ENCODE data around the gene NRGN.

The NRGN gene

DNA sequence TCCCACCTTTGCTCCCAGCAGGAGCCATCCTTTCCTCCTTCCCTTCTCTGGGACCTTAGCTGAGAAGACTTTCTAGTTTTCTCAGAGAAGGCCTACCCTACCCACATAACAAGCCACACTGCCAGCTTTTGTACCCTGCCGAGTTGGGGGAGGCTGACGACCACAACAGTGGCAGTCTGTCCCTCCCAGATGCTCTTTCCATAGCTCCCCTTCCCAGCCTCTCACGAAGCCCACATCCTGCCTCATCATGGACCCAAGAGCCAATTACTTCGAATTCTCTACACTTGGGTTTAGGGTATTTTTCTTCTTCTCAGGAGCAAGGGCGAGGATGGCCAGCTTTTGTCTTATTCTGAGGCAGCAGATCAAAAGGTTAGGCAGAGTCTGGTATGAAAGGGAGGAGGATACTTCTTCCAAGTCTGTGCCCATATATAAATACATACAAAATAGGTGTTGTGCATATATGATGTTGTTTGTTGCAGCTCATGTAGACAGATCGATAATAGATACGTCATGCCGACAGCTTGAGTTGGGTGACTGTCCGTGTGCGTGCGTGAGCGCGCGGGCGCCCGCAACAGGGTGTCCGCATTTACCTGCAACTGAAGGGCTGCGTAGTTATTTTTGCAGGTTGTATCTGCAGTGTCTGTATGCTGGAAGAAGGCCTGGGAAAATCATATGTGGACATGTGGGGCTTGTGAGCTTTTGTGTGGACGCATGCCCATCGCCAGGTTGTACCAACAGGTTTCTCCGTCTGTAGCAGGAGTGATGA is 846 bp upstream of the NRGN start:
- DNase-seq: no peak

DNA sequence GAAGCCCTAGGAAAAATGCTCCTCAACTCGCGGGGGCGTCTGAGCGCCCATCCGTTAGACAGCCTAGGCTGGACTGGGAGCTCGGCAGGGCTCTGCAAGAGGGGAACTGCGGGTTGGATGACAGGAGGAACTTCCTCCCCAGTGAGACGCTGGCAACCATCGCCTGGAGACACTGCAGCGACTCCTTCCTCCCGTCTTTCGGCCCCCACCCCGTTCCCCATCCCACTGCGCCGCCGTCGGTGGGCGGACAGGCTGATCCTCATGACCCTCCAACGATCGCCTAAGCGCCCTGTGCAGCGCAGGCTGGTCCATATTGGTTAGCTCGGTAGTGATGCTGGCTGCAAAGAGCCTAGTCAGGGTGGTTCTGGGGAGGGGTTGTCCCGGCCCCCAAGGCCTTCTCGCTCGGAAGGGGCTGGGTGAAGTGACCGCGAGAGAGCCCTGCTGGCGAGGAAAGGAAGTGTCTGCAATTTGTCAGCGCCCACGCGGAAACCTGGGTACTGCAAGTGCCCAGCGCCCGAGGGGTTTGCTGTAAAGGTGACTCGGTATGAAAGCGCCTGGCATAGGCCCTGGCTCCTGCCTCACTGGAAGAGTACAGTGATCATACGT is 638 bp downstream of the NRGN start:
- peak in 7 of 56 donors; percentile 20 to 44 (median 29) for DNase-seq

DNA sequence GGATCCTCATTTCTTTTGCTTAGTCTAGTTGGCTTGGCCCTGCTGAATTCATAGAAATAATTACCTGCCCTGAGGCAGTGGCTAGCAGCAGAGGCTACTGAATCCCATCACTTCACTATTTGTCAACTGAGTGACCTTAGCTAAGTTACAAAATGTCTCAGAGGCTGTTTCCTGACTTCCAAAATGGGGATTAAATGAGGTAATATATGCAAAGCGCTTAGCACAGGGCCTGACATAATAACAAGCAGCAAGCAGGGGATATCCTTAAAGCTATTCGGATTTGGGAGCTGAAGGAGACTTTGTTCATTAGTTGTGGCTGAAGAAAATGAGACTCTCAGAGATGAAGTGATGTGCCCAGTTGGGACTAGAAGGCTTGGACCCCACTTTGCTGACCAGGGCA is 2.8 kb downstream of the NRGN start:
- DNase-seq: no peak

DNA sequence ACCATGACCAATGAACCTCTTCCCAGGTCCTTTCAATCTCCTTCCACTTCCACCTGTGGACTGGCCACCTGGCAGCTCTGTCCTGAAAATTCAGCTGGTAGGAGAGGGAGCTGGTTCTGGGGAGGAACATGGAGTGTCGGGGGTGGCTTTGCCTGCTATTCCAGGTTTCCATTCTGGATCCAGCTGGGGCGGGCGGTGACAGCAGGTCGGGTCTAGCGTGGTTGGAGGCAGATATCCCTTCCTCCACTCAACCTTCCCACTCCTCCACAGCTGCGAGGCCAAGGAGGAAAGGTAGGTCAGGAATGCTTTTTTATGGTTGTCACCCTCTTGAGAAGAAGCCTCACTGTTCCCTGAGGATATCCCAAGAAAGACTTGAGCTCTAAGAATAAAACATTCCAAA is 3.3 kb downstream of the NRGN start:
- DNase-seq: no peak

DNA sequence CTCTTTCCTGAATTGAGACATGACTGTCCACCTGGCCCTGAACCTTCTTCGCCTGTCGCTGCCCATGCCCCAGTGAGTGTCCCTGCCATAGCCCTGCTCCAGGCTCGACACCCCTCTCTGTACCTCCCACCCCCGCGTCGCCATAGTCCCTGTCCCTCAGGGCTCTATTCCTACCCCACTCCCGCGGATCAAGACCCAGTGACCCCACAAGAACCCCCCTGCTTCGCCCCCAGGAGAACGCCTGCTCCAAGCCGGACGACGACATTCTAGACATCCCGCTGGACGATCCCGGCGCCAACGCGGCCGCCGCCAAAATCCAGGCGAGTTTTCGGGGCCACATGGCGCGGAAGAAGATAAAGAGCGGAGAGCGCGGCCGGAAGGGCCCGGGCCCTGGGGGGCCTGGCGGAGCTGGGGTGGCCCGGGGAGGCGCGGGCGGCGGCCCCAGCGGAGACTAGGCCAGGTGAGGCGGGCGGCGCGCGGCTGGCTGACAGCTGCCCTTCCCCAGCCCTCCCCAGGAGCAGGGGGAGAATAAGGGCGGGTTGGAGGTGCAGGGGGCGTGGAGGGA is 5.6 kb downstream of the NRGN start:
- no peak for DNase-seq

DNA sequence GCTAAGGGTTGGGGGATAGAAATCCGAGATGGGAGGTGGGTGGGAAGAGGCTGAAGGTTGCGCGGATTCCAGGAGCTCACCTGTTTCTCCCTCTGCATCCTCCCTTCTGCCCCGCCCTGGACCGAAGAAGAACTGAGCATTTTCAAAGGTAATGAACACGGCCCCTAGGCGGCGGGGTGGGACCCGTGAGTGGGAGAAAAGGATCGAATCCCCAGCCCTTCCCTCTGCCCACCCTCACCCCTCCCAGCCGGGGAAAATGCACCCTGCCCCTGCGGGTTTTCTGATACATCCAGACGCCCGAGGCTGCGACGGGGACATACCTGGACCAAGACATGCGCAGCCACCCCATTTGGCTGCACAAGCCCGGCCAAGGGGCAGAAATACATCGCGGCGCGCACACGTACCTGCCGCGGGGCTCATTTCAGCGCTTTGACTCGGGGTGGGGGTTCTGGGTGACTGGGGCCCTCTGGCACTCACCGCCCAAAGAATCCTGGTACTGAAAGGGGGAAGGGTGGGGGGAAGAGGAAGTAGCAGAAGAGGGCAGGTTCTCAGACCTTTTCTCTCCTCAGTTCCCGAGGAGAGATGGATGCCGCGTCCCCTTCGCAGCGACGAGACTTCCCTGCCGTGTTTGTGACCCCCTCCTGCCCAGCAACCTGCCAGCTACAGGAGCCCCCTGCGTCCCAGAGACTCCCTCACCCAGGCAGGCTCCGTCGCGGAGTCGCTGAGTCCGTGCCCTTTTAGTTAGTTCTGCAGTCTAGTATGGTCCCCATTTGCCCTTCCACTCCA is 6.3 kb downstream of the NRGN start:
- no peak for DNase-seq

DNA sequence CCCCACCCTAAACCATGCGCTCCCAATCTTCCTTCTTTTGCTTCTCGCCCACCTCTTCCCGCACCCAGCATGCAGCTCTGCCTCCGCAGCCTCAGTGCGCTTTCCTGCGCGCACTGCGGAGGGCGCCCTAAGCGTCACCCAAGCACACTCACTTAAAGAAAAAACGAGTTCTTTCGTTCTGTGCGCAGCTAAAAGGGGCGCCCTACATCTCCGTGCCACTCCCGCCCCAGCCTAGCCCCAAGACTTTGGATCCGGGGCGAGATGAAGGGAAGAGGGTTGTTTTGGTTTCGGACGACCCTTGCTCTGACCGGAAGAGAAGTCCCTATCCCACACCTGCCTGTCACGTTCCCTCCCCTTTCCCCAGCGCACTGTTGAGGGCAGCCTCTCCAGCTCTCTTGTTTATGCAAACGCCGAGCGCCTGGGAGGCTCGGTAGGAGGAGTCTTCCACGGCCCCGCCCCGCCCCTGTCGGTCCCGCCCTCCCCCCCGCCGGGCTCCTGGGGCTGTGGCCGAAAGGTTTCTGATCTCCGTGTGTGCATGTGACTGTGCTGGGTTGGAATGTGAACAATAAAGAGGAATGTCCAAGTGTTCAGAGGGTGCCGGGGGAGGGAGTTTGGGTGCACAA is 7.0 kb downstream of the NRGN start:
- peak in 3 of 56 donors; percentile 16 to 36 (median 25) for DNase-seq

DNA sequence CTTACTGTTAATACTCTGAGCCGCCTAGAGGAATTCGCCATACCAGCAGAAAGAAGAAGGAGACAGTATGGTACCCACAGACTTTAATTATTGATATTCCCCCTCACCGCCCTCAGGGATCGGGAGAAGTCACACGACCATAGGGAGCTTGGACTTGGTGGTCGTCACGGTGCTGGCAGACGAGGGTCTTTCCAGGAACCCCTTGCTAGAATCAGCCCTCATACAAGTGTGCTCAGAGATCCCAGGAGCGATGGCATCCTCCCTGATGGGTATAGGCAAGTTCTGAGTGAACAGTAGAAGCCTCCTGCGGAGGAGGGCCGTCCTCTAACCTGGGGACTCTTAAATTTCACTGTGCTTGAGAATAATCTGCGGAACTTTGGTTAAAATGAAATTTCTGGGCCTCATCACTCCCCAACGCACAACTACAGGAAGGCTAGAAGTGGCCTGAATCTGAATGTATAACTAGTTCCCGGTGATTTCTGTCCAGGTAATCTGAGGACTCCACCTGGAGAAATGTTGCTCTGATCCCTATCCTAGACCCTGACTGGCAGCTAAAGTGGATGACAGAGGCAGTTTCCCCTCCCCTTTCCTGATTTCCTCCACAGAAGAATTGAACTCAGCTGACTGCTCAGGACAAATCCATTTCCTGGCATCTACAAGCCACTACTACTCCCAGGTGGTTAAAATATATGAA is 7.8 kb downstream of the NRGN start:
- DNase-seq: no peak

DNA sequence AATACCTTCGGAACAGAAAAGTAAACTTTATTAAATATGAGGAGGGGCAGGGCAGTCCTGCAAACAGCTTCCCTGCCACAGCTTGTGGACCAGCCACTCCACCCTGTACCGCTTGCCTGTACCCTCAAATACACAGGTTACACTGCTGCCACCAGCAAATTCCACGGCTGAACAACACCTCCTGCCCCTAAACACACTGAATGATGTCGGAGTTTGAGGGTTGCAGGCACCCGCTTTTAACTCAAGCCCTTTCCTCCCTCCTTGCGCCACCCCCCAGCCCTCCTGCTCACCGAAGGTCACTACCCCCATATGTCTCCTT is 8.3 kb downstream of the NRGN start:
- DNase-seq: no peak

DNA sequence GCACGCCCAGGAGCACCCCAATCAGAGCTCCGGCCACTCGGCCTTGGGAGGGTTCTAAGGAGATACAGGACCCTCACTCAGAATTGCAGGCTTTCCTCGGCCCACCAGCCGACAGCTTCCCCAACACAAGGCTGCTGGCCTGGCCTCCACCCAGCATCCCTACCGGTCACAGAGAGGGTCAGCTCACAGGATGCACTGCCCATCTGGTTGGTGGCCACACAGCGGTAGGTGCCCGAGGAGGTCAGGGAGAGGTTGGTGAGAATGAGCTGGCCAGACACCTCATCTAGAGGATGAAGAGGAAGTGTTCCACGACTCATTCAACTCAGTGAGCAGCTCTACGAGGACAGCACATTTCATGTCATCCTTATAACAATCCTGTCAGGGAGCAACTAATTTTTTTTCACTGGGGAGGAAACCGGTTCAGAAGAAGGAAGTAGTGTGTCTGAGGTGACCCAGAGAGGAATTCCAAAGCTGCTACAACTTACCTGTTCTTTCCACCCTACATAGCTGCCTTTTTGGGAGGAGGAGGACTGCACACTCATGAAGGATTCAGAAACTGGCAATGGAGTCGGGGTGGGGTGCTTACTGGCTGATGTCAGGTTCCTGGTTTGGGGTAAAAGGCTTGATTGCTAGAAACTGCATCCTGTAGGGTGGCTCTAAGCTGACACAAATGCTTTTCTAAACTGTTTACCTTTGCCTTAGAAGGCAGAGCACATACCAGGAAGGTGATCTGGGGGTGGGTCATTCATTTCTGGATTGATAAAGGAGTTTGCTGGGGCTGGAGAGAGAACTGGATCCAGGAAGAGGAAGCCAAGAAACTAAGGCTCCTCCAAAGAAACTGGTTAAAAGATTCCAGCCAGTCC is 9.0 kb downstream of the NRGN start:
- no peak for DNase-seq

DNA sequence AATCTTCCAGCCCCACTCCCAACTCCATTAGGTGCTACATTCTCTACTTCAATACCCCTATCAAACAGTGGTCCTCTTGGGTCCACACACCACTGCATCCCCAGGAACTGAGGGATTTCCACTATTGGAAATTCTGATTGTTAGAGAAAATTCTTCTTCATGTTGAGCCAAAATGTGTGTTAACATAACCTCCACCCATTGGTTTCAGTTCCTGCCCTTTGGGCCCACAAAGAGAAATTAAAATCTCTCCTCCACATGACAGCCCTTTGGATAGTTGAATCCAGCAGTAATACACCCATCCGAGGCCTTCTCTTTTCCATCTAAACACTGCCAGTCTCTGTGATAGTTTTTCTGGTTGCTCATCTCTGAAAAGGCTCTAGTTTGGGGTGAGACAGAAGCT is 10.2 kb downstream of the NRGN start:
- DNase-seq: no peak

DNA sequence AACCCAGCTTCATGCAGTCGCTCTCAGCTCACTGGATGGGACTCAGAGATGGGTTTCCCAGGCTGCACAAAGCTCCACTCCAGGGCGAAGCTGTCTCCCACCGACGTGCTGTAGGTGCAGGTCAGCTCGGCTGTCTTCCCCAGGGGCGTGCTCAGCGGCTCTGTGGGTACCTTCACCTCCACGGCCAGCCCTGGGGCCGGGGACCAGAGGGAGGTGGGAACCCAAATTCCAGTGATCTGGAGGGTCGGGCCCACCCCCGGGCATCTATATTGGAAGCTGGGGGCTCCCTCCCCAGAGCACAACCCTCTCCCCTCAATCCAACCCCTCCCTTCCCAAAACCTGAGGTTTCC is 11.6 kb downstream of the NRGN start:
- DNase-seq: no peak

DNA sequence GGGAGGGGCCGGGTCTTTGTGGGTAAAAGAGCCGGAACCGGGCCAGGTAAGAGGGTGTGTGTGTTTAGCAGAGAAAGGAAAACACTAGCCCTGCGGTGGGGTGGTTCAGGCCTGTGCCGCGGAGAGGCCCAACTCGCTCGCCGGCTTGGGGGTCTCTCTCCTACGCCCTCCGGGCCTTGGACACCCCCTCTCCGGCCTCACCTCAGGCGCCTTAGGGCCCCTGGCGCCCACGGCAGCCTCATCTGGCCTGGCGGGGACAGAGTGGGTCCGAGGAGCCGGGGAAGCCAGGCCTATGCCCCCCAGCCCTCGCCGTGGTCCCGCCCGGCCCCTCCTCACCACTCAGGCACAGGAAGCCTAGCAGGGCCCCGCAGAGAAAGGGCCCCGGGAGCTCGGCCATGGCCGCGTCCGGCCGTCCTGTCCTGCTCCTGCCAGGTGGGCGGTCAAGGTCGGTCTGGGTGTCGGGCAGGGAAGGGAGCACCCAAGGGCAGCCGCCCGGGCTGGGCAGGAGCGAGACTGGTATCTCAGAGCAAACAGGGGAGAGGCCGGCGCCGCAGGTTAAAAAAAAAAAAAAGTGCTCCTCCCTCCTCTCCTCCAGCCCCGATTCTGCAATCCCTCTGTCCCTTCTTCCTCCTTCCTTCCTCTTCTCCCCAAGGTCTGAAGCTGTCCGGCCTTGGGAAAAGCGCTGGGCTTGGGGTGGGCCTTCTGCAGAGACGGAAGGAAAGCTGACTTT is 12.2 kb downstream of the NRGN start, which contains the start of gene VSIG2:
Gene VSIG2 (minus strand): TSS at position 515 of the 730 bp plus-strand sequence. CDS start 118 bp downstream, at position 397.
- no peak for DNase-seq

DNA sequence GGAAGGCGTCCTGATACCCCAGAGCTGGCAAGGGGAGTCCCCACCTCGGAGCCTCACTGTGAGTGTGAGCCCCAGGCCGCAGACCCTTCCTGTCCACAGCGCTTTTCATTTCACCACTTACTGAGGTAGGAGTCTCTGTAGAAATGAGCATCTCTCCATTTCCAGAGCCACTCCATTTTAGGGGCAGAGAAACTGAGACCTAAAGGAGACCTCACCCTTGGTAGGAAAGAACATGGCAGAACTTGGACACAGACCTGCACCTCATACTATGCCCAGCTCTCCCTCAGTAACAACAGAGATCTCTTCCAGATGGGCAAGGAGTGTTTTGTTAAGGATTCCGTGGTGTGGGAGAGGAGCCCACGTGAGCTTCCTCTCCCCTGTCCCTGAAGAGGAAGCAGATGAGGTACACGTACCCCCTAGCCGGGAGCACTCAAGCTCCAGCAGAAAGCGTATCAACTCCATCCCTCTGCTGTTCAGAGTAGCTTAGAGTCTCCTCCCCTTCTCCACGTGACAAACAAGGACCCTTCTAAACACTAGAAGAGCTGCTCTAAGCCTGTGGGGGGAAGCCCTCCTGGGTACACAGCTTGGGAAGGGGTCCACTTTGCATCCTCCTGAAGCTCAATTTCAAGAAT is 12.8 kb downstream of the NRGN start:
- no peak for DNase-seq

DNA sequence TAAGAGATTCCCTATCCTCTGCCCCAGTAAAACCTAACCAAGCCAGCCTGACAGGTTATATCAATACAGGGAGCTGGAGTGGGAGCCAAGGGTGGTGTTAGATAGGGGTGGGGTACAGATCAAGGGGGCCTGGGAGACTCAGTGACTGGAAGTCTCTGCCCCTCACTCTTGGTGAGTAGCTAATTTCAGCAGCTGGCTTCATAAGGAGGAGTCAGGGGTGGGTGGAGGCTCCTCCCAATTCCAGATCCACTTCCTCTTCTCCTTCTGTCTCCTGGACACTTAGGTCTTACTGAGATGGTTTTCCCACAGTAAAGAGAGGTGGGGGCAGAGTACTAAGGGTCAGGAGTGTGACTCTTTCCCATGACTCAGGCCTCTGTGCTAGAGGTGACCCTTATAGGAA is 13.5 kb downstream of the NRGN start:
- no peak for DNase-seq

DNA sequence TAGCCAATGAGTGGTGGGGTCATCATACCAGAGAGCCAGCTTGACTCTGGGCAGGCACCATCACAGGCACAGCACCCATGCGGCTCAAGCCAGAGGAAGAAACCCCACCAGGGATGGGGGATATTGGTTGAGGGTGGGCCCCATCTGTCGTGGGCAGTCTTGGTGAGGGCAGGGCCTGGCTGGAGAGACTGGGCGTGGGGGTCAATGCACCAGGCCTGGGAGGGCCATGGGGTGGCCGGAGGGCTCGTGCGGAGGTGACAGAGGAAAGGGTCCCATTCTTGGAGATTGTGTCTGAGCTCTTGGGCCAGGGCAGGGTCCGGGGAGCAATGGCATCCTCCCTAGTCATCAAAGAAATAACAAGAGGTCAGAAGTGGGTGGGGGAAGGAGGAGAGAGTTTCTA is 13.9 kb downstream of the NRGN start:
- DNase-seq: no peak

DNA sequence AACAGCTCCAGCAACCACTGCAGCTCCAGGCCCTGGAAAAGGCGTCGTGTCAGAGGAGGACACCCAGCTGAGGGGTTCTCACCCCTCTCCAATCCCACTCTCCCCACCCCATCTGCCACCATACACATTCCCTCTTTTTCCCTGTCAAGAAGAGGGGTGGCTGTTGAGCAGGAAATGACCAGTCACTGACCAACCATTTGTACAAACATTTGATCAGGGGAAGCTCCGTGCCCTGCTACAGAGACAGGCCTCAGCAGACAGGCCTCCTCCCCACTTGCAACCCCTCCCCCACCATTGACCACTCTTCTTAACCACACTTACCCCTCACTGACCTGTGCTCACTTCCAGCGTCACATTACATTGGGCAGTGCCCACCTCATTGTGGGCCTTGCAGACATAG is 14.6 kb downstream of the NRGN start:
- DNase-seq: no peak

DNA sequence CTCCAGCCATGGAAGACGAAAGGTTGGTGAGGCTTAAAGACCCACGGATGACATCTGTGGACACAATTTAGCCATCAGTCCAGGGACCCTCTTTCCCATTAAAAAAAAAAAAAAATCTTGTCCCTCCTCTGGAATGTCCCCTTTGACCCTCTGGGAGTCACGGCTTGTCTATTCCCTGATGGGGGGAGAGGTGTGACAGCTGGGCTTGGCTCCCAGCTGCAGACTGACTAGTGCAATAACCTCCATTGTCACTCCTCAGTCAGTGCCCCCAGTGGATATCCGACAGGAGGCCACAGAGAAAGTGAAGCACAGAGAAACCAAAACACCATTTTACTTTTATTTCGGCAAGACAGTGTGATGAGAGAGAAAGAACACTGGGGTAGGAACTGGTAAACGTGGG is 15.0 kb downstream of the NRGN start:
- DNase-seq: no peak

All from amygdala (tissue), 56 donors.